GM21737 (cell line): ENCODE results near the gene SATB1.
"Not testable (repeated sequence)": the region's sequence is repeated elsewhere in the genome, so short reads cannot be mapped to it uniquely, and the experiment has no call there.

Experiments
- ATAC-seq: cut with Tn5 transposase; IDR thresholded peaks from one replicate; pipeline ENCODE4 v1.9.1; 2021; ENCODE audit warnings: mild to moderate bottlenecking, moderate library complexity; ENCODE audit not compliant: unreplicated experiment

The SATB1 gene

GRCh38 chr3:18355832-18356231 is 69.3 kb downstream of the SATB1 start:
- ATAC-seq = no peak

- no peak for ATAC-seq
Measured at GRCh38 chr3:18354701-18355100, 70.4 kb downstream of the SATB1 start.

DNA sequence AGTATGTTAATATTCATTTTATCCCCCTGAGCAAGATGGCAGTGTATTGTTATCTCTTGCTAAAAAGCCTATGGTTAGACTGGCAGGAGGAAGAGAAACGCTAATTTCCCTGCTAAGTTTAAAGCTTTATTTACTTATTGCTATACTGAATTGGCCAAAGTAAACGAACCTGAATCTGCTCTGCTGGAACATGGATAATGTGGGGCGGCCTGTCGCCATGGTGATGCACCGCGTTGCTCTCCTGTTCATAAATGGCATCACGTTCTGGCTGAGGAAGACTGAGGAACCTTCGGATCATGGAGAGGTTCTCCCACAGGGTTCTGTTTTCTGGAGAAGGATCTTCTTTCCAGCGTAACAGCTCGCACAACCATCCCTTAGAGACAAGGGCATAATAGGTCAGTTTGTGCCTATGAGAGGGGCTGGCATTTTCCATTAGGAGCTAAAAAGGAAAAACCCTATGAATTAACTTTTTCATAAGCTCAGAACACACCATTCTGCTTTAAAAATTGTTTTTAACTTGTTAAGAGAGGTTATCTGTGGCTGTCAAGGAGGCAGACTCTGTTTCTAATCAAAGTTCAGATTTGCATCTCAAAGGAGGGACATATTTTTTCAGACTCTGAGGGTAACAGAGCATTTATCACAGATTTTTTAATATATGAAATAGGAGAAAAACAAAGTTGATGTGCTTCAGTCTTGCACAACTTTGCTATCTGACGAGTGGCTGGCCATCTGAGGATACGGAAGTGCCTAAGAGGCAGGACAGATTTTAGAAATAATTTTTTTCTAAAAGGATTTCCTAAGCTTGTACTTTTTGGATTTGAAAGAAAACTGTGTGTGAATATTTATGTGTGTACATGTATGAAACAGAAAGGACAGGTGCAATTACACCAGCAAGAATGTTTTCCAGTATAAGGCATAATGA is 73.1 kb downstream of the SATB1 start:
- no peak for ATAC-seq

DNA sequence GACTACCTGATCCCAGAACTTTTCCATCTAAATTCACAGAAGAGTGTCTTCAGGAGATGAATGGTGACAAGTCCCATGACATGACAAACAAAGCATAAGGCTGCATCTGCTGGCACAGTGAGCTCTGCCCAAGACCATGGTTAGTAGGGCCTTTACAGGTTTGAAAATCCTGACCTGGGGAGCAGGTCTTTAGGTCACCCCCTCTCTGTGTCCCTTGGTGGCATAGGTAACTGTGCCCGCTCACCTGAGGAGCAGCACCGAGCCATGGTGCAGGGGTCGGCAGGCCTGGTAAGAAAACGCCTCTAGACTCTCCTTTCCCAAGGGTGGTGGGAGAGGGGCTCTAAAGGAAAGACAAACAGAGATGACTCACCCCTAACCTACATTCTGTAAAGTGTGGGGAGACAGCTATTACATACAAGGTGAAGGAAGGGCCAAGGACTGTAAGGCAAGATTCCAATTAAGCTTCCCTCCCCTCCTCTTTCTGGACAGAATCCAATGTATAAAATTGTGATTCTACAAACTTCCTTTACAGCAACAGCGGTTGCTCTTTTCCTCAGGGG is 74.0 kb downstream of the SATB1 start:
- ATAC-seq = no peak

- no peak for ATAC-seq
Measured at GRCh38 chr3:18349197-18349798, 75.8 kb downstream of the SATB1 start.

- ATAC-seq = no peak
Measured at GRCh38 chr3:18346097-18346496, 79.0 kb downstream of the SATB1 start.

GRCh38 chr3:18345015-18345367 is 80.1 kb downstream of the SATB1 start:
- ATAC-seq = no peak

DNA sequence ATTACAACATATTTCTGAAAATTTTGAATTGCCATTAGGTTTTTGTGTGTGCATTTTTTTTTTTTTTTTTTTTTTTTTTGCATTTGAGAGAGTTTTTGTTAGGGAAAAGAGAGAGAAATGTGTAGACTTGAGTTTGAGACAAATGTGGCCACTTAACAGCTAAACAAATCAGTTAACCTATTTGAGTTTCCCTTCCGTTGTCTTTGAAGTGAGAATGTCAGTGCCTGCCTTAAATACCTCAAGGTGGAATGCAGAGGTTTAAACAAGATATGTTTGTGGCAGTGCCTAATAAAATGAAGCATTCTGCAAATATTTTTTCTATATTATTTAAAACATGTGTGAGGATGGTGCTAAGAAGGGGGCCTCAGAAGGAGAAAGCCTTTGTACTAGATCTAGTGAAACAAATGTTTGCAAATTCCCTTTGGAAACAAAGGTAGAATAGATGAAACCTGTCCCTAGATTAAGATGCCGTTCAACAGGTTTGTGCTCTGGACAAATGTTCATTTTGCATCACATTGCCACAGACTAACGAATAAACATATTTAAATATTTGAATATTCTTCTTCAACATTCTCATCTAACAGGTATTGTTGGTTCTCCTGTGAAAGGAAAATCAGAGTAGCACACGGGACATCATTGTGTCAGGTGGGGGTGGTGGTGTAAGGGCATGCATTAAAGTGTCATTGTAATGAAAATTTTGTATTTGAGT is 80.7 kb downstream of the SATB1 start:
- no peak for ATAC-seq

DNA sequence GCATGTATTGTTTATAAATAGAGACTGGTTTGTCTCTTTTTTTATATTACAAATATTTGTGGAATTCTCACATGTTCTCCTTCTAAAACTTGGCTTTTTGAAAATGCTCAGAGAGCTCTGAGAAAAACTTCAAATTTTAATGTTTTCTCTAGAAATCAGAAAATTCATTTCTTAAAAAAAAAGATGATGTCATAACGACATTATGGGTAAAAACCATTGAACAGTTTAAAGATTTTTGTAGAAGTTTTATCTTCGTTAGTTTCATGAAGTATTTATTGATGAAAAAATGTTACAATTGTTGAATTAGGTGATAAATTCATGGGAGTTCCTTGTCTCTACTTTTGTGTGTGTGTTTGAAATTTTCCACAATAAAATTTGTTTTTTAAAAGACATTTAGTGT is 81.3 kb downstream of the SATB1 start:
- no peak for ATAC-seq

DNA sequence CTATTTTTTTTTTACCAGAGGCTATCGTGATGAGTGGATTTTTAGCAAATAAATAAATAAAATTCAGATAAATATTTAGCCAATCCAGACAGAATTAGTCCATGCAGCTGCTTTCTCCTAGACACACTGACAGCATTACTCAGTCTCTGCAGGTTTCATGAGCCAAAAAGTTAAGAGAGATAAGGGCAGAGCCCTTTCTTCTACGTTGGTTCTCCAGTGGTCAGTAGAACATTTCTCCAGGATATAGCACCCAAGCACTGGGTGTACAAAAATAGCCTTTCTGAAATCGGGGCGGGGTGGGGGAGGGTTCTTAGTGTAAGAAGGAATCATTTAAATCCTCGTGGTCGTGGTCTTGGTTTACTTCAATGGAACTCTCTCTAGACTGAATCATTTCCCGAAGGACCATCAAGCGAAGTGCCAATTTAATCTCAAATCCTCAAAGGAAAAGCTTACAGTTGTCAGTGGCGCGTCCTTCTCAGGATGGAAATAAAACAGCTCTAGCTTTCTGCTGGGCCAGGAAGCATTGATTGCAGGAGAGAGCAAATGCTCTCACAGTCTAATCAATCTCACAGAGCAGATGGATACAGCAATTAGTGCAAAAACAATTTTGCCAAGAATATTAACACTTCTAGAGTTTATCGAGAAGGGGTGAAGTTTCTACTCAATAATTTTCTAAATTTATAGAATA is 86.2 kb downstream of the SATB1 start:
- ATAC-seq = no peak

GRCh38 chr3:18337231-18337630 is 87.9 kb downstream of the SATB1 start:
- ATAC-seq = no peak

GRCh38 chr3:18334837-18335601 is 90.1 kb downstream of the SATB1 start:
- no peak for ATAC-seq

DNA sequence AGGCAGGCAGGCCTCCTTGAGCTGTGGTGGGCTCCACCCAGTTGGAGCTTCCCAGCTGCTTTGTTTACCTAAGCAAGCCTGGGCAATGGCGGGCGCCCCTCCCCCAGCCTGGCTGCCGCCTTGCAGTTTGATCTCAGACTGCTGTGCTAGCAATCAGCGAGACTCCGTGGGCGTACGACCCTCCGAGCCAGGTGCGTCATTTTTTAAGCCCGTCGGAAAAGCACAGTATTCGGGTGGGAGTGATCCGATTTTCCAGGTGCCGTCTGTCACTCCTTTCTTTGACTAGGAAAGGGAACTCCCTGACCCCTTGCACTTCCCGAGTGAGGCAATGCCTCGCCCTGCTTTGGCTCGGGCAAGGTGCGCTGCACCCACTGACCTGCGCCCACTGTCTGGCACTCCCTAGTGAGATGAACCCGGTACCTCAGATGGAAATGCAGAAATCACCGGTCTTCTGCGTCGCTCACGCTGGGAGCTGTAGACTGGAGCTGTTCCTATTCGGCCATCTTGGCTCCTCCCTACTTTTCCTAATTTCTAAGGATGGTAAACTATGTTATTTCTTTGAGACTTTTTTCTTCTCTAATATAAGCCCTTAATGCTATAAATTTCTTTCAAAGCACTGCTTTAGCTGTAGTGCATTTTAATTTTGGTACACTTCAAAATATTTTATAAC is 94.2 kb downstream of the SATB1 start:
- not testable (repeated sequence) for ATAC-seq

DNA sequence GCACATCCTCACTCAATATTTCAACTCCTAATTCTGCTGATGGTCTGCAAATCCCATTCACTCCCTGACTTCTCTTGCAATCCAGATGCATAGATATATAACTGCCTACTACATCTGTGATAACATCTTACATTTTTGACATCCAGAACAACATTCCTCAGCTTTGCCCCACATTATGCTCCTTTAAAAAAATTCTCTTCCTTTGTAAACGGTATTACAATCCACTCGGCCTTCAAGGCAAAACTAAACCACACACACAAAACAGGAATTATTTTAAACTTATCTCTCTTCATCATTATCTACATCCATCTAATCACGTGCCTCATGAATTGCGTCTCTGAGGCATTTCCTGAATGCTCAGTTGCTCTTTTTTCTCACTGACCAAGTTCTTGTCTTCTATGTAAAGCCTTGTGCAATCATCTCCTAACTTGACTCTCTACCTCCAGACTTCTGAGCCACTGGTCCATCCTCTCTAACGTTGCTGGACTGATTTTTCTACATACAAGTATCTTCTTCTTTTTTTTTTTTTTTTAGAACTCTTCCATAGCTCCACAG is 117.0 kb downstream of the SATB1 start:
- no peak for ATAC-seq

GRCh38 chr3:18307529-18307928 is 117.6 kb downstream of the SATB1 start:
- ATAC-seq = no peak

GRCh38 chr3:18302517-18302916 is 122.6 kb downstream of the SATB1 start:
- no peak for ATAC-seq

GRCh38 chr3:18301781-18302180 is 123.4 kb downstream of the SATB1 start:
- no peak for ATAC-seq

- no peak for ATAC-seq
Measured at GRCh38 chr3:18300916-18301315, 124.2 kb downstream of the SATB1 start.

- no peak for ATAC-seq
Measured at GRCh38 chr3:18297126-18297525, 128.0 kb downstream of the SATB1 start.
